Endothelial cell of umbilical vein (primary cell): ENCODE measurements around the gene CTSK.

Source experiments
- EZH2 ChIP-seq: IDR thresholded peaks from 2 replicates; pipeline ENCODE4 v1.6.1; 2012; ENCODE audit warnings: borderline replicate concordance, low read depth, mild to moderate bottlenecking, moderate library complexity, low read length, inconsistent platforms; ENCODE audit not compliant: severe bottlenecking
- GATA2 ChIP-seq: IDR thresholded peaks from 2 replicates; pipeline ENCODE4 v1.7.0; 2011; ENCODE audit warnings: low read depth, mild to moderate bottlenecking, moderate library complexity, mixed read lengths, low read length; ENCODE audit not compliant: insufficient read length, insufficient read depth
- JUN ChIP-seq: IDR thresholded peaks from 2 replicates; pipeline ENCODE4 v1.6.1; 2011; ENCODE audit warnings: borderline replicate concordance, low read depth; ENCODE audit not compliant: insufficient read length, insufficient read depth
- POLR2A ChIP-seq: IDR thresholded peaks from 2 replicates; pipeline ENCODE4 v1.6.1; 2012; ENCODE audit warnings: low read depth, mild to moderate bottlenecking, control low read depth, low read length
- POLR2AphosphoS5 ChIP-seq: IDR thresholded peaks from 2 replicates; pipeline ENCODE4 v1.6.1; 2012; ENCODE audit warnings: low read depth, mild to moderate bottlenecking, control low read depth, low read length, moderate library complexity; ENCODE audit not compliant: insufficient read depth
- TF ChIP-seq, protein P1 (sequence below), 2 donors: IDR thresholded peaks; 1 replicate in 1 of 2; 2 replicates in 1 of 2; pipeline ENCODE4 v1.5.1; 2011; ENCODE audit warnings: low read length in 2 of 2, mild to moderate bottlenecking in 2 of 2, moderate library complexity in 2 of 2, control low read depth in 1 of 2, inconsistent platforms in 1 of 2, low read depth in 1 of 2; ENCODE audit not compliant: insufficient read depth in 1 of 2; ENCODE audit errors: extremely low read depth in 1 of 2
- TF ChIP-seq, protein P2 (sequence below): IDR thresholded peaks from 2 replicates; pipeline ENCODE4 v1.6.1; 2011; ENCODE audit not compliant: insufficient read depth, insufficient read length

DNA sequence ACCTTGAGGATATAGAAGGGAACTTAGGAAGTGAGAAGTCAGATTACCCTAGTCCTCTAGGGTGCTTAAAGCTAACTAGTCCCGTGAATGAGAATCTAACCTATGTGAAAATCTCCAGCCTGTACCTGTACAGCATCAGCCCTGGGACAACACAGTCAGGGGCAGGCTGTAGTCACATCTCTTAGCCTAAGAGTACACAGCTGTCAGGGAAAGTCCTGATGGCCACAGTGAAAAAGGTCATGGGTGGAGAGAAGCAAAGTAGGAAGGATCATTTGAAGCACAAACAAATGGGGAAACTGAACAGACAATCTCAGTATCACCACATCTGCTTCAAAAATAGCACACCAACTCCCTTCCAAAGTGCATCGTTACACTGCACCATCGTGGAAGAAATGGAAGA lies 11.7 kb downstream of the CTSK start:
- no peak for TF ChIP-seq JUN
- TF ChIP-seq POLR2A, result no peak
- TF ChIP-seq, protein P1, sequence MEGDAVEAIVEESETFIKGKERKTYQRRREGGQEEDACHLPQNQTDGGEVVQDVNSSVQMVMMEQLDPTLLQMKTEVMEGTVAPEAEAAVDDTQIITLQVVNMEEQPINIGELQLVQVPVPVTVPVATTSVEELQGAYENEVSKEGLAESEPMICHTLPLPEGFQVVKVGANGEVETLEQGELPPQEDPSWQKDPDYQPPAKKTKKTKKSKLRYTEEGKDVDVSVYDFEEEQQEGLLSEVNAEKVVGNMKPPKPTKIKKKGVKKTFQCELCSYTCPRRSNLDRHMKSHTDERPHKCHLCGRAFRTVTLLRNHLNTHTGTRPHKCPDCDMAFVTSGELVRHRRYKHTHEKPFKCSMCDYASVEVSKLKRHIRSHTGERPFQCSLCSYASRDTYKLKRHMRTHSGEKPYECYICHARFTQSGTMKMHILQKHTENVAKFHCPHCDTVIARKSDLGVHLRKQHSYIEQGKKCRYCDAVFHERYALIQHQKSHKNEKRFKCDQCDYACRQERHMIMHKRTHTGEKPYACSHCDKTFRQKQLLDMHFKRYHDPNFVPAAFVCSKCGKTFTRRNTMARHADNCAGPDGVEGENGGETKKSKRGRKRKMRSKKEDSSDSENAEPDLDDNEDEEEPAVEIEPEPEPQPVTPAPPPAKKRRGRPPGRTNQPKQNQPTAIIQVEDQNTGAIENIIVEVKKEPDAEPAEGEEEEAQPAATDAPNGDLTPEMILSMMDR (IDR thresholded peaks at IDR 0.05; ENCODE audit: extremely low read depth in 1 of 2, insufficient read depth in 1 of 2, low read depth in 1 of 2, low read length in 2 of 2), result no peak
- TF ChIP-seq, protein P2, sequence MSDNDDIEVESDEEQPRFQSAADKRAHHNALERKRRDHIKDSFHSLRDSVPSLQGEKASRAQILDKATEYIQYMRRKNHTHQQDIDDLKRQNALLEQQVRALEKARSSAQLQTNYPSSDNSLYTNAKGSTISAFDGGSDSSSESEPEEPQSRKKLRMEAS, result no peak
- no peak for TF ChIP-seq POLR2AphosphoS5
- TF ChIP-seq EZH2, result no peak
- TF ChIP-seq GATA2, result no peak
